Small intestine (tissue), 7 donors: ENCODE data around the gene RIMBP2. TPM values are rescaled to one million over a fixed set of nuclear protein-coding genes. Genes with fewer than 3 reads are reported as not detected.

Experiments
- DNase-seq, 2 donors: peaks; one replicate each; pipeline versions ENCODE4 v3.0.0 to v3.0.0-alpha.2; 2013
- FAIRE-seq: peaks from 2 replicates; lab custom pipeline; 2012; peaks lifted over from hg19 to GRCh38; lab: Jason Lieb, UNC
- H3K27ac ChIP-seq, 3 donors: one replicate each; pipeline ENCODE4 v1.5.1; 2013; ENCODE audit warnings: low read length in 2 of 3, mild to moderate bottlenecking in 2 of 3, control low read depth in 1 of 3, inconsistent platforms in 1 of 3, low read depth in 1 of 3, moderate library complexity in 1 of 3
- H3K27me3 ChIP-seq, 3 donors: one replicate each; pipeline ENCODE4 v1.6.1; 2013; ENCODE audit warnings: low read length in 3 of 3, inconsistent platforms in 1 of 3; ENCODE audit not compliant: control insufficient read depth in 3 of 3, insufficient read depth in 3 of 3
- H3K36me3 ChIP-seq, 3 donors: one replicate each; pipeline ENCODE4 v1.6.1; 2013; ENCODE audit warnings: low read length in 3 of 3, inconsistent platforms in 1 of 3, low read depth in 1 of 3, mild to moderate bottlenecking in 1 of 3, moderate library complexity in 1 of 3; ENCODE audit not compliant: control insufficient read depth in 3 of 3, insufficient read depth in 2 of 3
- H3K4me1 ChIP-seq, 3 donors: one replicate each; pipeline ENCODE4 v1.6.1; 2013; ENCODE audit warnings: low read length in 2 of 3, inconsistent platforms in 1 of 3, low read depth in 1 of 3, mild to moderate bottlenecking in 1 of 3, moderate library complexity in 1 of 3; ENCODE audit not compliant: control insufficient read depth in 3 of 3, insufficient read depth in 2 of 3
- H3K4me3 ChIP-seq, 3 donors: one replicate each; pipeline ENCODE4 v1.5.1; 2013; ENCODE audit warnings: low read length in 3 of 3, control low read depth in 1 of 3, inconsistent platforms in 1 of 3, low read depth in 1 of 3, mild to moderate bottlenecking in 1 of 3, moderate library complexity in 1 of 3
- H3K9me3 ChIP-seq, 2 donors: one replicate each; pipeline ENCODE4 v1.6.1; 2013; ENCODE audit warnings: low read depth in 1 of 2, low read length in 1 of 2; ENCODE audit not compliant: control insufficient read depth in 2 of 2, insufficient read depth in 1 of 2
- WGBS, 3 donors: extraction: QIAGEN DNeasy Blood & Tissue Kit; methylation state at CpG; one replicate each; pipeline ENCODE4 v1.1.7; 2013; 5-methylcytosine and 5-hydroxymethylcytosine counted together
- polyA plus RNA-seq, 4 donors: library from polyadenylated mRNA; stranded (reverse) in 3 of 4; unstranded in 1 of 4; fragments of 200-250 nt in 3 of 4; fragments of 120-200 nt in 1 of 4; gene quantifications; one replicate each; pipeline versions ENCODE4 v1.2.1 to v1.2.3, GENCODE V29; 2013
- donor health status: healthy with polysubstance abuse.
- donor health status: control.
- donor health status: control.
- donor health status: Bipolar disorder and iron deficiency.
- donor health status: healthy.

Gene RIMBP2
- polyA plus RNA-seq, 4 donors: 0.22 to 12.2 (median 2.3) TPM

- Histone ChIP-seq H3K36me3 (no peaks in the 10 kb centered on the region), H3K9me3 (no peaks in the 10 kb centered on the region), H3K4me3 (no peak overlapping the region), H3K4me1 (no peaks in the 10 kb centered on the region), H3K27me3 (no peaks in the 10 kb centered on the region), H3K27ac (no peak overlapping the region)
- 75 to 86% (median 83%) methylated on average over 15 of the region's 15 CpGs for WGBS, 3 donors
- DNase-seq: no peak
- FAIRE-seq: no peak
Observed at GRCh38 chr12:130706885-130707570, 9.1 kb downstream of the RIMBP2 start.

GRCh38 chr12:130706311-130706710 is 9.8 kb downstream of the RIMBP2 start:
- FAIRE-seq: no peak
- Histone ChIP-seq H3K27me3 (no peaks in the 10 kb centered on the region), H3K4me1 (no peaks in the 10 kb centered on the region), H3K9me3 (no peaks in the 10 kb centered on the region), H3K4me3 (no peak overlapping the region), H3K36me3 (no peaks in the 10 kb centered on the region), H3K27ac (no peak overlapping the region)
- DNase-seq: no peak
- WGBS, 3 donors: 90 to 93% (median 91%) methylated on average over 16 of the region's 16 CpGs

GRCh38 chr12:130705178-130705822 is 10.8 kb downstream of the RIMBP2 start:
- no peak for DNase-seq

GRCh38 chr12:130704606-130705005 is 11.5 kb downstream of the RIMBP2 start:
- Histone ChIP-seq H3K4me3 (no peak overlapping the region), H3K9me3 (no peaks in the 10 kb centered on the region), H3K27me3 (no peaks in the 10 kb centered on the region), H3K27ac (no peak overlapping the region), H3K4me1 (no peaks in the 10 kb centered on the region), H3K36me3 (no peaks in the 10 kb centered on the region)
- FAIRE-seq: no peak
- no peak for DNase-seq
- 79 to 84% (median 82%) methylated on average over 13 of the region's 13 CpGs for WGBS, 3 donors

More at GRCh38 chr12:130705178-130705822, 10.8 kb downstream of the RIMBP2 start:
- no peaks in the 10 kb centered on the region for H3K9me3 ChIP-seq
- no peaks in the 10 kb centered on the region for H3K36me3 ChIP-seq
- H3K27ac ChIP-seq: no peak overlapping the region
- no peak overlapping the region for H3K4me3 ChIP-seq
- no peaks in the 10 kb centered on the region for H3K4me1 ChIP-seq
- FAIRE-seq: no peak
- 61 to 67% (median 62%) methylated on average over 23 of the region's 23 CpGs for WGBS, 3 donors
- H3K27me3 ChIP-seq: no peaks in the 10 kb centered on the region

- no peak overlapping the region for H3K27ac ChIP-seq
- no peaks in the 10 kb centered on the region for H3K9me3 ChIP-seq
- DNase-seq: no peak
- H3K36me3 ChIP-seq: no peaks in the 10 kb centered on the region
- FAIRE-seq: no peak
- no peaks in the 10 kb centered on the region for H3K4me1 ChIP-seq
- H3K27me3 ChIP-seq: no peaks in the 10 kb centered on the region
- H3K4me3 ChIP-seq: no peak overlapping the region
- WGBS, 3 donors: 52 to 60% (median 57%) methylated on average over 14 to 15 of the region's 15 CpGs
Observed at GRCh38 chr12:130703733-130704375, 12.2 kb downstream of the RIMBP2 start.

GRCh38 chr12:130702966-130703732 is 12.9 kb downstream of the RIMBP2 start:
- Histone ChIP-seq H3K9me3 (no peaks in the 10 kb centered on the region), H3K27ac (no peak overlapping the region), H3K36me3 (no peaks in the 10 kb centered on the region), H3K27me3 (no peaks in the 10 kb centered on the region), H3K4me1 (no peaks in the 10 kb centered on the region), H3K4me3 (no peak overlapping the region)
- FAIRE-seq (no peak), DNase-seq (no peak)
- WGBS, 3 donors: 72 to 76% (median 75%) methylated on average over 25 of the region's 25 CpGs

- DNase-seq (no peak), FAIRE-seq (no peak)
- H3K36me3 ChIP-seq: no peaks in the 10 kb centered on the region
- H3K9me3 ChIP-seq: no peaks in the 10 kb centered on the region
- H3K4me1 ChIP-seq: no peaks in the 10 kb centered on the region
- no peaks in the 10 kb centered on the region for H3K27me3 ChIP-seq
- H3K4me3 ChIP-seq: no peak overlapping the region
- WGBS, 3 donors: 79 to 81% (median 80%) methylated on average over 10 of the region's 10 CpGs
- no peak overlapping the region for H3K27ac ChIP-seq
Observed at GRCh38 chr12:130701402-130701744, 14.7 kb downstream of the RIMBP2 start.
